Activated CD4-positive, alpha-beta T cell treated with anti-CD3 and anti-CD28 coated beads, Interleukin-2, amount 10 ng/mL, durations not matched to agents 24 days and 14 days (primary cell): ENCODE results near the gene ZHX3. TPM values are rescaled to one million over a fixed set of nuclear protein-coding genes. Genes with fewer than 3 reads are reported as not detected.

ENCODE experiments used
- DNase-seq: peaks from one replicate; pipeline ENCODE4 v3.0.0; 2022
- H3K27ac Mint-ChIP-seq: one replicate; pipeline ENCODE4 v1.8.0; 2022; ENCODE audit warnings: mild to moderate bottlenecking, mixed read lengths
- H3K27me3 Mint-ChIP-seq: one replicate; pipeline ENCODE4 v1.8.0; 2022; ENCODE audit warnings: mixed read lengths
- H3K36me3 Mint-ChIP-seq: one replicate; pipeline ENCODE4 v1.8.0; 2022; ENCODE audit warnings: low read depth, mild to moderate bottlenecking, mixed read lengths
- H3K4me1 Mint-ChIP-seq: one replicate; pipeline ENCODE4 v1.8.0; 2021; ENCODE audit warnings: mixed read lengths
- H3K4me3 Mint-ChIP-seq: one replicate; pipeline ENCODE4 v1.8.0; 2022; ENCODE audit warnings: mild to moderate bottlenecking, moderate library complexity, mixed read lengths
- H3K9me3 Mint-ChIP-seq: one replicate; pipeline ENCODE4 v1.8.0; 2021; ENCODE audit warnings: mixed read lengths
- intact Hi-C: fragments of 100-400 bp; cut with micrococcal nuclease; formaldehyde crosslinking; loops from one replicate; pipeline ENCODE4 v1.15.1; 2023
- total RNA-seq: library from RNA; stranded (reverse); gene quantifications from 2 replicates; pipeline ENCODE4 v1.2.3, GENCODE V29; 2022

The ZHX3 gene
- total RNA-seq, 1 donor from 2014 or later = 11.7 TPM

DNA sequence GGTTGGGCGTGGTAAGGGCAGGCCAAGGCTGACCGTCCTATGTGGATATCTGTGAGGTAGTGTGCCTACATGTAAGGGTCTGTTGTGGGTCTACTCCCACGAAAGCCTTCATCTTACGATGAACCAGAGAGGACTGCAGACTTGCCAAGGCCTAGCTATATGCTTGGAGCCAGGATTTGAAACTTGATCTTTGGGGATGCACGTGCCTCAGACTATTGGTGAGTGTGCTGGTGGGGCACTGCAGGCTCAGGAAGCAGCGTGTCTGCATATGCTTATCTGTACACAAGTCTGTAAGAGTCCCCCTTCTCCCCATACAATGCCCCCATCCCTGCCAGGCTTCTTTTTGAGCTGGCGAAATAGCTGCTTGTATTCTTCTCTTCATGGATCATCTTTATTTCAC lies 162.3 kb downstream of the ZHX3 start:
- DNase-seq = no peak
- intact Hi-C loops = loop anchor here (5.0 kb wide), 1 partner anchor 277 kb away; no protein-coding TSS in a partner anchor
- Mint-ChIP-seq H3K27me3 (peaks cover 2% of the 10 kb centered on the region), H3K4me1 (peaks cover 90% of the 10 kb centered on the region), H3K36me3 (peaks cover 35% of the 10 kb centered on the region), H3K4me3 (peak overlapping the region; percentile 83), H3K27ac (peak overlapping the region; percentile 97), H3K9me3 (no peaks in the 10 kb centered on the region)

DNA sequence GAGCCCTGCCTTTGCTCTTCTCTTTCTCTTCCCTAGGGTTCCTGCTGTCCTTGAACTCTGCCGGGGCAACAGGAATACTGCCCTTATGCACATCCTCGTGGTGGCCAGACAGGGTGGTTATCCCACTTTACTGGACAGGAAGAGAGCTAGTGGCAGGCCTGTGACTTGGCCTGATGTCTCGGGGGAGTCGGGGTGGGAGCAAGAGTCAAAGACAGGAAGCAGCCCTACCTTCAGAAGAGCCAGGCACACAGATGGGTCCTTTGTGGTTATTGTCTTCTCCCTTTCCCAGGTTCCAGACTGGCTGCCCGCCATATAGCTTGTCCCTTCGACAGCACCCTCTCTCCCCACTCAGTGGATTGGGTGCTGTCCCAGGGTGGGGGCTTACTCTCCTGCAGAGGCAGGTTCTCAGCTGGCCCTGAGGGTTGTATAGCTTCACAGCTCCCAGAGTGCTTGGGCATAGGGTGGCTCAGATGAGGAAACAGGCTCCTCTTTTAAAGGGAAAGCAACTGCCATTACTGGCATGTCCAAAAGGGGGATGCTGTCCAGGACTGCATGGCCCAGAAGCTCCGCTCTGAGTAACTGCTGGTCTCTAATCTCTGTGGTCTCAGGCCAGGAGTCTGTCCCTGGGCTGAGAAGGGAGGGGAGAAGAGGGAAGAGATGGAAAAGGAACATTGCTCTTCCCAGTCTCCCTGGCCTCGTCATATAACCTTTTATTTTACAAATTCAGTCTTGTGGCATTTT lies 162.9 kb downstream of the ZHX3 start:
- DNase-seq = no peak
- H3K36me3 Mint-ChIP-seq = peaks cover 30% of the 10 kb centered on the region
- peaks cover 89% of the 10 kb centered on the region for H3K4me1 Mint-ChIP-seq
- intact Hi-C loops = loop anchor here (5.0 kb wide), 1 partner anchor 278 kb away; no protein-coding TSS in a partner anchor
- H3K27me3 Mint-ChIP-seq = peaks cover 2% of the 10 kb centered on the region
- peak overlapping the region; percentile 97 for H3K27ac Mint-ChIP-seq
- H3K4me3 Mint-ChIP-seq = peak overlapping the region; percentile 83
- H3K9me3 Mint-ChIP-seq = no peaks in the 10 kb centered on the region

DNA sequence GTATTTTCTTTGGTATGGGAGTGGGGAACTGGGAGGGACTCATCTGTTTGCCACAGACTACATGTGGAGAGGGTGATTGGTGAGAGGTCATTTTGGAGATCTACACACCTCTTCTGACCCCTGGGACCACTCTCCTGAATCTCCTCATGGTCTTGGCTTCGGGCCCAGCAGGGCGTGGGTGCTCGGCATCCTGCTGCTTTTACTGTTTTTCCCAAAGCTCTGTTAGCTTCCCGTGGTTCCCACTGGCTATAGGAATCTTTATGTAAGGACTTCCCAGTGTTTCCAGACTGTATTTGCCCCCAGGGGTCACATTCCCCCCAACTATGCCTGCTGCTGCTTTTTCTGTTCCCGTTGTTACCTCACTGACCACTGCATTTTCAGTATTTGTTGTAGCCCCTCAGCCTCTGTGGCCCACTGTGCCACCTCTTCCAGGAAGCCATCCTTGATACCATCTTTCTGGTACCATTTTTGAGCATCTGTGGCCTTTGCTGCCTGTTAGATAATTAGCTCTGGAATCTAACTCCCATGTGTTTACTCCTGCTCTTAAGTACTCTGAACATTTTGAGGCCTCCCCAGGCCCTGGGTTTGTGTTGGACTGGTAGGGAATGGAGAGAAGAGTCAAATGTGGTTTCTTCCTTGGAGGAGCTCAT lies 165.3 kb downstream of the ZHX3 start:
- Mint-ChIP-seq H3K27me3 (peaks cover 2% of the 10 kb centered on the region), H3K36me3 (peaks cover 39% of the 10 kb centered on the region), H3K9me3 (no peaks in the 10 kb centered on the region), H3K4me3 (peak overlapping the region; percentile 68), H3K27ac (peak overlapping the region; percentile 79), H3K4me1 (peaks cover 86% of the 10 kb centered on the region)
- intact Hi-C loops = no loop called here
- no peak for DNase-seq

DNA sequence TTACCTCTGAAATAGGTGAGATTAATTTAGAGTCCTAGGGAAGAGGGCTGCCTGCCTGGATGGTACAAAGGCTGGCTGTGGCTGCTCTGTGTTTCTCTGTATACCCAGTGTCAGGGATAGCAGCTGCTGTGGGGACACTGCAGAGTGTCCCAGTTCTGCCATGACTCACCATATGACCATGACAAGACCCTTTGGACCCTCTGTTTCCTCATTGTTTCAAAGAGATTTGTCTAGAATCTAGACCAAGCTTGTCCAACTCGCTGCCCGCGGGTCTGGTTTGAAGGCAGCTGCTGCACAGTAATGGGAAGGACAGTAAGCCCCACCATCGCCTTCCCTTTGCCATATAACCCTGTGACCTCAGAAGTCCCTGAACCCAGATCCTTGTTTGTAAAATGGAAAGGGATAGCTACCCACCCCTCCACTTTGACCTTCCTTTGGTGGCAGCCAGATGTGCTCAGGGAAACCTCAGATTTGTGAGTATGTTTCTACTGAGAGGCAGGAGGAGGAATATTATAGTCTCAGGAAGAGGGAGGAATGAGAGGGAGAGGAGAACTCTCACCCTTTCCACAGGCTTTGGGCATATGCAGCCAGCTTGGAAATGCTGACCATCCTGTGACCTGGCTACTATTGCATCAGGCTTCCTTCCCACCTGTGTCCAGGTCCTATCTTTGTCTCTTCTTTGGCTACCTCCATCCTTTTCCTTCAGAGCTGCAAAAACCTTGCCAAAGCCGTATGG lies 166.2 kb downstream of the ZHX3 start:
- H3K36me3 Mint-ChIP-seq = peaks cover 45% of the 10 kb centered on the region
- H3K27ac Mint-ChIP-seq = peak overlapping the region; percentile 94
- H3K9me3 Mint-ChIP-seq = peaks cover 4% of the 10 kb centered on the region
- intact Hi-C loops = no loop called here
- peak overlapping the region; percentile 76 for H3K4me3 Mint-ChIP-seq
- no peaks in the 10 kb centered on the region for H3K27me3 Mint-ChIP-seq
- H3K4me1 Mint-ChIP-seq = peaks cover 86% of the 10 kb centered on the region
- no peak for DNase-seq

DNA sequence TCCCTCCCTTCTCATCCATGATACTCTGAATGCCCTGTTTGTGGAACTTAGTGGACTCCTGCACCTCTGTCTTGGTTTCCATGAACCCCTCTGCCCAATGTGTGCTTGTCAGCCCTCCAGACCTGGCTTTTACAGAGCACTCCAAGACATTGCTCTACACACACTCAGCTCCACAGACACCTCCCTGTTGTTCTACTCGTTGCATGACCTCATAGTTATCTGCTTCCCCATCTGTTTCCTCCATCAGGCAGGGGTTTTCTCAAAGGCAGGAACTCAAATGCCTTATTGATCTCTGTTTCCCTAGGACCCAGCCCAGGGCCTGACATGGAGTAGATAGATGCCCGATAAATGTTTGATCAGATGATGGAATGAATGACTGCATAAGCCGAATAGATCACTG lies 166.9 kb downstream of the ZHX3 start:
- Mint-ChIP-seq H3K36me3 (peaks cover 47% of the 10 kb centered on the region), H3K27ac (peak overlapping the region; percentile 94), H3K4me1 (peaks cover 87% of the 10 kb centered on the region), H3K9me3 (peaks cover 4% of the 10 kb centered on the region), H3K27me3 (no peaks in the 10 kb centered on the region), H3K4me3 (peak overlapping the region; percentile 76)
- DNase-seq = peak; percentile 82
- intact Hi-C loops = no loop called here

DNA sequence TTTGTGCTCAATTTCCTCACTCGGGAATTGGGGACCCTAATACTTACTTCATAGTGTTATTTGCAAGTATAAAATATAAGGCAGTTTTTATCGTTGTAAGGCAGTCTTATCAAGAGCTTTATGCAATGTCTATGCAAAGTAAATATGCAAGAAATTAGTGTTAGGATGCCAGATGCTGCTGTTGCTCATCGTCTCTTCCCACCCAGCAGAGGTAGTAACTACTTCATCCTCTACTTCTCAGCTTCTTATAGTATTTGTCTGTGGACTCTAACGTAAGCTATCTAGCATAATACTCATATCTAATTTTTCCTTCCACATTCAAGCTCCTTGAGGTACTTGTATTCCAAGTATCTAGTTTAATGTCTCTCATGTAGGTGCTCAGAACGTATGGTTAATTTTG lies 168.6 kb downstream of the ZHX3 start:
- Mint-ChIP-seq H3K27me3 (no peaks in the 10 kb centered on the region), H3K36me3 (peaks cover 51% of the 10 kb centered on the region), H3K4me1 (peaks cover 86% of the 10 kb centered on the region), H3K27ac (peak overlapping the region; percentile 84), H3K9me3 (peaks cover 4% of the 10 kb centered on the region), H3K4me3 (peak overlapping the region; percentile 40)
- DNase-seq = no peak
- intact Hi-C loops = loop anchor here (1.0 kb wide), 1 partner anchor 10 kb away; no protein-coding TSS in a partner anchor

DNA sequence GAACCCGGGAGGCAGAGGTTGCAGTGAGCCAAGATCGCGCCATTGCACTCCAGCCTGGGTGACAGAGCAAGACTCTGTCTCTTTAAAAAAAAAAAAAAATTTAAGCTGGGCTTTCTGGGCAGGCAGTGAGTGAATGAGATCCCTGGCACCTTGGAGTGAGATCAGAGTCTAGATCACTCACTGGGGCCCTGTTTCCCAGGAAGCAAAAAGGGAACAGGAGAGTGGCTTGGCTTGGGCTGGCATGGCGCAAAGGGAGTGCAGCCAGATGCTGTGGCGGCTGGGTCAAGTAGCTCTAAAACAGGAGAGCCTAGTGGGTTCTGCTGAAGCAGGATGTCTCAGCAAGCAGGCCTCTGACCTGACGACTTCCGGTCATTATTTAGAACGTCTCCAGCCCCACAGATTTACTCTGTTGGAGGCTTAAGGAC lies 169.8 kb downstream of the ZHX3 start:
- no peaks in the 10 kb centered on the region for H3K27me3 Mint-ChIP-seq
- peaks cover 4% of the 10 kb centered on the region for H3K9me3 Mint-ChIP-seq
- peak overlapping the region; percentile 48 for H3K27ac Mint-ChIP-seq
- H3K4me3 Mint-ChIP-seq = peak overlapping the region; percentile 47
- intact Hi-C loops = no loop called here
- H3K4me1 Mint-ChIP-seq = peaks cover 90% of the 10 kb centered on the region
- peaks cover 50% of the 10 kb centered on the region for H3K36me3 Mint-ChIP-seq
- no peak for DNase-seq

DNA sequence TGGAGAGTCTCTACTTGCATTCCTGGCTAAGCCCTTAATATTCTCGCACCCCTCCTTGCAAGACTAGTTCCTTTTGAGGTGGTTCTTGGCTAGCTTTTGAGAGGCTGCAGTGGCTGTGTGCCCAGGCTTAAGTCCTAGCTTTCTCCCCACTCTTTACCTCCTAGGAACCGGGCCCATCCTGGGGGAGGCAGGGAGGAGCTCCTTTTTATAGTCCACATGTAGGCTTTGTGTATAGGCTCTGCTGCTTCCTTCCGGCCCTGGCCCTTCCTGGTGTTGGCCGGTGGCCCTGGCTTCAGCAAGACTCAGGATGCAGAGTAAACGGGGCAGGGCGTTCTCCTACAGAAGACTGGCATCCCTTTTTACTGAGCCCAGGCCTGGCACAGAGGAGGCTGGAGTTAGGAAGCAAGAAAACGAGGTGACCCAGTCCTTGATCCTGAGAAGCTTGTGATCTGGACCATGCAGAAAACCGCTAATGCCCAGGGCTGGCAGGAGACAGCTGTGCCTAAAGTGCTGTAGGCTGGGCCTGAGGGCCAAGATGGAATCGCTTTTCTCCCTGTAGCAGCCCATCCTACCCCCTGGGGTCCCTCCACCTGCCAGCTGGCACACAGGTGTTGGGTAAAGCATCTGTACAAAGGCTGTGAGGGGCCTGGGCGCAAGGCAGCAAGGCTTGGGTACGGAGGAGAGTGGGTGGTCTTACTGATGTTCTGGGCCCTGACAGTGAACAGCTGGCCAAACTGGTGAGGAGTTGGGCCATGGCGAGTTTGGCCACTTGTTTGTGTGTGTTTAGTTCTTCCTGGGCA lies 171.5 kb downstream of the ZHX3 start:
- H3K9me3 Mint-ChIP-seq = peaks cover 4% of the 10 kb centered on the region
- H3K4me3 Mint-ChIP-seq = peak overlapping the region; percentile 59
- H3K4me1 Mint-ChIP-seq = peaks cover 91% of the 10 kb centered on the region
- no peaks in the 10 kb centered on the region for H3K27me3 Mint-ChIP-seq
- peak overlapping the region; percentile 68 for H3K27ac Mint-ChIP-seq
- peaks cover 45% of the 10 kb centered on the region for H3K36me3 Mint-ChIP-seq
- no peak for DNase-seq
- intact Hi-C loops = no loop called here

DNA sequence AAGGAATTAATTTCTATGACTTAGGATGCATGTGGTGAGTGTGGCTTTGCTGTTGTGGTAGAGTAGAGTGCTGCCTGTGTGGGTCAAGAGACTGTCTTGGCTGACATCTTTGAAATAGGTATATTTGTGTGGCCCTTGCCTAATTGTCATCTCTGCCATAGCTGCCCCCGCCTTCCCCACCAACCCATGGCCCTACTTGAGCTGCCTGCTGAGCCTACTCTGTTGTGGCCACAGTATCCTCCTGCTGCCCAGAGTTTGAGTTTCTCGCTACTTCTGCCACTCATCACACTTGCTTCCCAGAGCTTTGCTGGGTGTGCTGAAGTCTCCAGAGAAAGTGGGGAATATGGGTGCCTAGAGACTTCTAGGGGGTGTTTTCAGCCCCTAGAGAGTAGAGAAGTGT lies 172.2 kb downstream of the ZHX3 start:
- peaks cover 47% of the 10 kb centered on the region for H3K36me3 Mint-ChIP-seq
- H3K4me3 Mint-ChIP-seq = peak overlapping the region; percentile 59
- intact Hi-C loops = no loop called here

DNA sequence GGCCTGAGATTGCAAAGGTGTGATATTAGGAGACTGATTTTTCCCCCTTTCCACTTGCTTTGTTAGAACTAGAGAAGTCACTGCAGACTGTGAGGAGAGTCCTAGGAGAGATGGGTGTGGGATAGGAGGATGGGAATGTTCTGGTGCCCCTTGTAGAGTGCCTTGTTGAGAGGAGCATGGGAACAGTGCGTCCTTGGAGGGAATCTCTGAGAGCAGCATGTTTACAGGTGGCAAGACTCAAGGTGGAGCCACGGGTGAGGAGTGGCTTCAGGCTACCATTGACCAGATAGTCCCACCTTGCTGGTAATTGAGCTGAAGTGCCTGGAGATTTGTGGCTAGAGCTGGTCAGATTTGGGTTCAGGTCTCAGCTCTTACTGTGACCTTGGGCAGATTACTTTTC lies 174.2 kb downstream of the ZHX3 start:
- Mint-ChIP-seq H3K4me3 (peak overlapping the region; percentile 96), H3K27me3 (no peaks in the 10 kb centered on the region), H3K4me1 (peaks cover 88% of the 10 kb centered on the region), H3K27ac (peak overlapping the region; percentile 95), H3K36me3 (peaks cover 58% of the 10 kb centered on the region), H3K9me3 (peaks cover 4% of the 10 kb centered on the region)
- intact Hi-C loops = no loop called here
- no peak for DNase-seq

More for the DNA sequence above, 172.2 kb downstream of the ZHX3 start:
- H3K27me3 Mint-ChIP-seq = no peaks in the 10 kb centered on the region
- H3K9me3 Mint-ChIP-seq = peaks cover 4% of the 10 kb centered on the region
- DNase-seq = no peak
- H3K27ac Mint-ChIP-seq = peak overlapping the region; percentile 63
- H3K4me1 Mint-ChIP-seq = peaks cover 92% of the 10 kb centered on the region

DNA sequence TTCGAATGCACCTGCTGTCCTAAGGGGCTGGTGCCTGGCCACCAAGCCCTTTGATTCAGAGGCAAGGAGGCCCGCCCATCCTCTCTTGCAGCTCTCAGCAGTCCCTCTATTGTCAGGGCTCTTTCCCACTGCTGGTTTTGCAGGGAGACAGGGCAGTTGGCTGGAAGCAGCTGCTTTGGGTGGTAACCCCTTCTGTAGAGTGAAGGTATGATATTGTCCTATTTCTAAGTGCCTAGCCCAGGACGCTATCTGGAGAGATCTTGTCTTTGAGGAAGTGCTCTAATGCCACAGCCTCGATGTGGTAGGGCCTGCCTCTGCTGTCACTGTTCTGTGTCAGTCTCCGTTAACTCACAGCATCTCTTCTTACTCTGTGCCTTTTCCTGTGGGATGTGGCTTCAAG lies 174.6 kb downstream of the ZHX3 start:
- Mint-ChIP-seq H3K36me3 (peaks cover 56% of the 10 kb centered on the region), H3K9me3 (peaks cover 4% of the 10 kb centered on the region), H3K4me1 (peaks cover 83% of the 10 kb centered on the region), H3K4me3 (peak overlapping the region; percentile 96), H3K27ac (peak overlapping the region; percentile 95), H3K27me3 (no peaks in the 10 kb centered on the region)
- DNase-seq = peak; percentile 86
- intact Hi-C loops = no loop called here

DNA sequence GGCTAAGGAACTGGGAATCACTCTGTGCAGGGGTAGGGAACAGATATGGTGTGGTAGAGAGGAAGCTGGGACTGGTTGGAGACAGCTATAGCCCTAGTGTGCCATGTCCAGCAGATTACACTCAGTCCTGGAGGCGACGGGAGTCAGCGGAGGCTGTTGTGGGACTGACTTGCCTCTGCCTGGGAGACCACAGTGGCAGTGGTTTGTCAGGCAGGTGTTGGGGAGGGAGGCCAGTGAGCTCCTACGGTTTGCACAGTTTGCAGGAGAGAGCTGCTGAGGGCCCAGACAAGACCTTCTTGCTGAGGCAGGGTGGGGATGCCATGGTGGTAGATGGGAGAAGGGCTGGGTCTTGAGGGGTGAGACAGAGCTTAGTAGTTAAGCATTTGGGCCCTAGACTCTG lies 175.3 kb downstream of the ZHX3 start:
- Mint-ChIP-seq H3K36me3 (peaks cover 55% of the 10 kb centered on the region), H3K27me3 (no peaks in the 10 kb centered on the region), H3K27ac (peak overlapping the region; percentile 95), H3K4me3 (peak overlapping the region; percentile 96), H3K9me3 (peaks cover 4% of the 10 kb centered on the region), H3K4me1 (peaks cover 79% of the 10 kb centered on the region)
- intact Hi-C loops = no loop called here
- DNase-seq = peak; percentile 74

DNA sequence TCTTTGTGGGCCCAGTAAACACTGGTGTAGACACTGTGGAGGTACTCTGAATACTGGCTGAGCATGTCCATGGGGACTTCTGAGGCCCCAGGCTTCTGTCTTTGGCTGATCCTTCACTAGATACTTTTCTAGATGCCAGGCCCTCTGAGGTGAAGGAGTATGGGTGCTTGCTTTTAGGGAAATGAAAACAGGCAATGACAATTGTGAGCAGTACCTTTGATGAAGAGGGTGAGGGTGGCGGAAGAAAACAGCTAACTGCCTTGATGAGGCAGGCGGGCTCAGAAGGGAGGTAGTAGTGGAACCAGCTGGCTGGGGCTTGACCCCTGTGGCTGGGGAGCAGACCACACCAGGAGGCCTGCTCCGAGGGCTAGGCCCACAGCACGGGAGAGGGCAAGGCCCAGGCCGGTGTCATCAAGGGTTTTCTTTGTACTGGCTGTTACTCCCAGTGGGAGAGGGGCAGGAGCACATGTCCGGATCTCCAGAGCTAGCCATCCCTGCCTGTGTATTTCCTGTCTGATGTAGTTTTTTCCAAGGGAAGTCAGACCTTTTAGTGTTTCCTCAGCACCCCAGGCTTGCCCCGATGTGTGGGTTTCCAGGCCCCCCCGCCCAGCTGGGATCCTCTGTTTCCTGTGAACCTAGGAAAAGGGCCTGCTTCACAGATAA lies 176.2 kb downstream of the ZHX3 start:
- H3K27me3 Mint-ChIP-seq = no peaks in the 10 kb centered on the region
- peaks cover 46% of the 10 kb centered on the region for H3K36me3 Mint-ChIP-seq
- peak overlapping the region; percentile 96 for H3K4me3 Mint-ChIP-seq
- intact Hi-C loops = no loop called here
- peak; percentile 73 for DNase-seq
- no peaks in the 10 kb centered on the region for H3K9me3 Mint-ChIP-seq
- H3K27ac Mint-ChIP-seq = peak overlapping the region; percentile 95
- peaks cover 71% of the 10 kb centered on the region for H3K4me1 Mint-ChIP-seq
